Measurements from ENCODE around the gene NRCAM. TPM values are rescaled to one million over a fixed set of nuclear protein-coding genes. Genes with fewer than 3 reads are reported as not detected.

The NRCAM gene
- total and polyA plus RNA-seq, 2 of the 13 experiments (the other 11 are each of a cell fraction or from before 2014, with no cell fraction given), result 0.31 to 0.33 TPM

- in situ Hi-C loops (cut with HindIII; ENCODE audit: extremely low pct_ligation_motif_present, low pct_unique_long_range_greater_than_20kb), result no loop called here
- TF ChIP-seq IRX3 (CRISPR knock-in tag; IDR thresholded peaks at IDR 0.05; ENCODE audit: borderline replicate concordance, low read depth), result no peak
- TF ChIP-seq ZBTB4 (CRISPR knock-in tag; IDR thresholded peaks at IDR 0.05; ENCODE audit: borderline replicate concordance), result no peak
- TF ChIP-seq MEF2D (CRISPR knock-in tag; IDR thresholded peaks at IDR 0.05), result no peak
- no peak for TF ChIP-seq ZXDC (CRISPR knock-in tag; IDR thresholded peaks at IDR 0.05)
- TF ChIP-seq SSRP1 (CRISPR knock-in tag; IDR thresholded peaks at IDR 0.05), result no peak
- TF ChIP-seq ZBTB7B (CRISPR knock-in tag; IDR thresholded peaks at IDR 0.05), result no peak
- TF ChIP-seq, protein P1, sequence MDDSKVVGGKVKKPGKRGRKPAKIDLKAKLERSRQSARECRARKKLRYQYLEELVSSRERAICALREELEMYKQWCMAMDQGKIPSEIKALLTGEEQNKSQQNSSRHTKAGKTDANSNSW (CRISPR knock-in tag; IDR thresholded peaks at IDR 0.05; ENCODE audit: borderline replicate concordance), result no peak
- no peak for TF ChIP-seq ZNF24 (IDR thresholded peaks at IDR 0.05)
- TF ChIP-seq HMG20B (CRISPR knock-in tag; conservative IDR thresholded peaks at IDR 0.05), result no peak
- no peak for TF ChIP-seq ZMYM4 (CRISPR knock-in tag; IDR thresholded peaks at IDR 0.05)
- no peak for TF ChIP-seq ESRRA (CRISPR knock-in tag; IDR thresholded peaks at IDR 0.05; ENCODE audit: low read depth)
- TF ChIP-seq, protein P2, sequence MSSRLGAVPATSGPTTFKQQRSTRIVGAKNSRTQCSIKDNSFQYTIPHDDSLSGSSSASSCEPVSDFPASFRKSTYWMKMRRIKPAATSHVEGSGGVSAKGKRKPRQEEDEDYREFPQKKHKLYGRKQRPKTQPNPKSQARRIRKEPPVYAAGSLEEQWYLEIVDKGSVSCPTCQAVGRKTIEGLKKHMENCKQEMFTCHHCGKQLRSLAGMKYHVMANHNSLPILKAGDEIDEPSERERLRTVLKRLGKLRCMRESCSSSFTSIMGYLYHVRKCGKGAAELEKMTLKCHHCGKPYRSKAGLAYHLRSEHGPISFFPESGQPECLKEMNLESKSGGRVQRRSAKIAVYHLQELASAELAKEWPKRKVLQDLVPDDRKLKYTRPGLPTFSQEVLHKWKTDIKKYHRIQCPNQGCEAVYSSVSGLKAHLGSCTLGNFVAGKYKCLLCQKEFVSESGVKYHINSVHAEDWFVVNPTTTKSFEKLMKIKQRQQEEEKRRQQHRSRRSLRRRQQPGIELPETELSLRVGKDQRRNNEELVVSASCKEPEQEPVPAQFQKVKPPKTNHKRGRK (CRISPR knock-in tag; IDR thresholded peaks at IDR 0.05), result no peak
- no peak for TF ChIP-seq ZNF879 (CRISPR knock-in tag; IDR thresholded peaks at IDR 0.05)
- TF ChIP-seq ZNF484 (CRISPR knock-in tag; IDR thresholded peaks at IDR 0.05; ENCODE audit: borderline replicate concordance, low read depth), result no peak
- TF ChIP-seq IKZF4 (CRISPR knock-in tag; IDR thresholded peaks at IDR 0.05; ENCODE audit: borderline replicate concordance, low read depth, not compliant biosample characterization), result no peak
- no peak for TF ChIP-seq CHD2 (IDR thresholded peaks at IDR 0.05; ENCODE audit: low read depth, low read length)
- TF ChIP-seq ZNF775 (CRISPR knock-in tag; IDR thresholded peaks at IDR 0.05; ENCODE audit: borderline replicate concordance), result no peak
- no peak for TF ChIP-seq ZNF292 (CRISPR knock-in tag; IDR thresholded peaks at IDR 0.05; ENCODE audit: borderline replicate concordance, low read depth)
- no peak for TF ChIP-seq ZNF816 (CRISPR knock-in tag; IDR thresholded peaks at IDR 0.05; ENCODE audit: borderline replicate concordance)
- H3K79me2 ChIP-seq (ENCODE audit: insufficient read depth, low read length), result no peaks in the 10 kb centered on the region
- no peaks in the 10 kb centered on the region for H3K9me3 ChIP-seq (ENCODE audit: low read length)
- no TSS peak for BruUV-seq (replicated peaks)
- H3K4me1 ChIP-seq (ENCODE audit: insufficient read depth, low read length), result no peaks in the 10 kb centered on the region
- H3K4me3 ChIP-seq (replicated peaks in 1 of 3; ENCODE audit: insufficient read depth in 1 of 3, low read depth in 2 of 3, low read length in 3 of 3), result no peak overlapping the region
- intact Hi-C loops (cut with micrococcal nuclease; ENCODE audit: unreplicated experiment), result no loop called here
- no peak overlapping the region for H3K4me2 ChIP-seq (ENCODE audit: low read depth, low read length)
- no peaks in the 10 kb centered on the region for H4K20me1 ChIP-seq (ENCODE audit: insufficient read depth, low read length)
- WGBS (ENCODE audit: low lambda C conversion rate), result 0% methylated on average over 1 of the region's 1 CpG
- DNase-seq (ENCODE audit: low spot score) (no peak), FAIRE-seq (no peak), ATAC-seq (no peak)
- H3K27me3 ChIP-seq (ENCODE audit: control insufficient read depth in 1 of 2, insufficient read depth in 2 of 2, low read length in 2 of 2), result no peaks in the 10 kb centered on the region; a peak in 1 of 5 replicates
- no peak overlapping the region for H3K9ac ChIP-seq (ENCODE audit: insufficient read depth, low read depth, low read length)
- CTCF ChIA-PET (ENCODE audit: low intra/inter-chr PET ratio, low total read pairs), result no interaction called here
- no peaks in the 10 kb centered on the region for H3K36me3 ChIP-seq (replicated peaks in 1 of 2; ENCODE audit: control insufficient read depth in 1 of 2, insufficient read depth in 2 of 2, low read length in 2 of 2)
- no peak overlapping the region for H3K27ac ChIP-seq (ENCODE audit: extremely low read length, insufficient read depth, low read length)
- POLR2A ChIA-PET, result no interaction called here
- H2AFZ ChIP-seq (ENCODE audit: low read length), result no peak overlapping the region
Measured at GRCh38 chr7:108316708-108317107, 139.5 kb downstream of the NRCAM start.

All from HepG2 (cell line).